Measurements from ENCODE around the gene TNFRSF13B. TPM values are rescaled to one million over a fixed set of nuclear protein-coding genes. Genes with fewer than 3 reads are reported as not detected.
"Not testable (repeated sequence)": the region's sequence is repeated elsewhere in the genome, so short reads cannot be mapped to it uniquely, and the experiment has no call there.

TNFRSF13B gene
- total RNA-seq, 1 experiment from 2014 or later, result not detected

- TF ChIP-seq MAX (IDR thresholded peaks at IDR 0.05), result no peak
- TF ChIP-seq ZFX (IDR thresholded peaks at IDR 0.05), result no peak
- no peak for TF ChIP-seq FOSL1 (IDR thresholded peaks at IDR 0.05; ENCODE audit: low read depth)
- TF ChIP-seq CBX3 (IDR thresholded peaks at IDR 0.05; ENCODE audit: low read depth), result no peak
- no peak for TF ChIP-seq ELF1 (IDR thresholded peaks at IDR 0.05; ENCODE audit: borderline replicate concordance, low read depth)
- no peak for TF ChIP-seq EGR1 (IDR thresholded peaks at IDR 0.05; ENCODE audit: low read depth)
- no peak for TF ChIP-seq JUND (IDR thresholded peaks at IDR 0.05)
- TF ChIP-seq SP1 (IDR thresholded peaks at IDR 0.05; ENCODE audit: low read depth), result no peak
Observed at GRCh38 chr17:16973760-16974540, 2.0 kb upstream of the TNFRSF13B start (continued).

GRCh38 chr17:16973043-16973442, 1.1 kb upstream of the TNFRSF13B start:
- ATAC-seq; H3K36me3 ChIP-seq (ENCODE audit: control insufficient read depth in 1 of 2, insufficient read depth in 2 of 2, low read length in 2 of 2); DNase-seq (ENCODE audit: low read depth, low spot score); H3K9me3 ChIP-seq (ENCODE audit: control insufficient read depth in 1 of 2, insufficient read depth in 1 of 2, low read depth in 1 of 2, low read length in 2 of 2); BruUV-seq (replicated peaks); POLR2A ChIA-PET; H3K9ac ChIP-seq (ENCODE audit: low read length); H3K27ac ChIP-seq (ENCODE audit: low read depth, low read length); H3K9me2 ChIP-seq (ENCODE audit: insufficient read depth); CTCF ChIA-PET; H3K4me3 ChIP-seq (replicated peaks in 1 of 2; ENCODE audit: low read depth in 1 of 2, low read length in 2 of 2); RAD21 ChIA-PET (ENCODE audit: low non-redundant PET in 1 of 2, low total read pairs in 2 of 2, uncharacterized antibody in 2 of 2, unreplicated experiment in 2 of 2); H2AFZ ChIP-seq (ENCODE audit: low read depth, low read length, poor library complexity, severe bottlenecking); H3K79me2 ChIP-seq (ENCODE audit: insufficient read depth, low read length); H3K27me3 ChIP-seq (ENCODE audit: insufficient read depth, low read length); intact Hi-C loops (cut with micrococcal nuclease); H3K4me1 ChIP-seq (ENCODE audit: control insufficient read depth in 1 of 2, insufficient read depth in 2 of 2, low read length in 2 of 2); H3K4me2 ChIP-seq (ENCODE audit: low read length); H4K20me1 ChIP-seq (ENCODE audit: insufficient read depth): not testable (repeated sequence)

GRCh38 chr17:16972346-16972745, 428 bp upstream of the TNFRSF13B start:
- BruUV-seq (replicated peaks), result no TSS peak
- ChIA-PET CTCF (no interaction called here), POLR2A (no interaction called here)
- TF ChIP-seq SRF (IDR thresholded peaks at IDR 0.05; ENCODE audit: low read depth) (no peak), MAX (IDR thresholded peaks at IDR 0.05) (no peak), JUND (IDR thresholded peaks at IDR 0.05) (no peak), YY1 (IDR thresholded peaks at IDR 0.05; ENCODE audit: extremely low read depth, insufficient replicate concordance, low read depth, low read length) (no peak), EZH2 (IDR thresholded peaks at IDR 0.05) (no peak), ZFX (IDR thresholded peaks at IDR 0.05) (no peak), SIN3A (IDR thresholded peaks at IDR 0.05; ENCODE audit: low read depth) (no peak), EZH2phosphoT487 (IDR thresholded peaks at IDR 0.05; ENCODE audit: borderline replicate concordance) (no peak), CBX3 (IDR thresholded peaks at IDR 0.05; ENCODE audit: low read depth) (no peak), ATF3 (IDR thresholded peaks at IDR 0.05) (no peak), POLR2A (IDR thresholded peaks at IDR 0.05; ENCODE audit: borderline replicate concordance, extremely low read depth, insufficient read depth, insufficient read length) (no peak), TCF7L2 (IDR thresholded peaks at IDR 0.05; ENCODE audit: borderline replicate concordance, extremely low read depth, insufficient read depth, insufficient read length) (no peak), POLR2AphosphoS5 (IDR thresholded peaks at IDR 0.05; ENCODE audit: low read depth, low read length) (no peak), EGR1 (IDR thresholded peaks at IDR 0.05; ENCODE audit: low read depth) (no peak)
- TF ChIP-seq, protein P1, sequence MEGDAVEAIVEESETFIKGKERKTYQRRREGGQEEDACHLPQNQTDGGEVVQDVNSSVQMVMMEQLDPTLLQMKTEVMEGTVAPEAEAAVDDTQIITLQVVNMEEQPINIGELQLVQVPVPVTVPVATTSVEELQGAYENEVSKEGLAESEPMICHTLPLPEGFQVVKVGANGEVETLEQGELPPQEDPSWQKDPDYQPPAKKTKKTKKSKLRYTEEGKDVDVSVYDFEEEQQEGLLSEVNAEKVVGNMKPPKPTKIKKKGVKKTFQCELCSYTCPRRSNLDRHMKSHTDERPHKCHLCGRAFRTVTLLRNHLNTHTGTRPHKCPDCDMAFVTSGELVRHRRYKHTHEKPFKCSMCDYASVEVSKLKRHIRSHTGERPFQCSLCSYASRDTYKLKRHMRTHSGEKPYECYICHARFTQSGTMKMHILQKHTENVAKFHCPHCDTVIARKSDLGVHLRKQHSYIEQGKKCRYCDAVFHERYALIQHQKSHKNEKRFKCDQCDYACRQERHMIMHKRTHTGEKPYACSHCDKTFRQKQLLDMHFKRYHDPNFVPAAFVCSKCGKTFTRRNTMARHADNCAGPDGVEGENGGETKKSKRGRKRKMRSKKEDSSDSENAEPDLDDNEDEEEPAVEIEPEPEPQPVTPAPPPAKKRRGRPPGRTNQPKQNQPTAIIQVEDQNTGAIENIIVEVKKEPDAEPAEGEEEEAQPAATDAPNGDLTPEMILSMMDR (IDR thresholded peaks at IDR 0.05 in 2 of 3, conservative IDR thresholded peaks at IDR 0.05 in 1 of 3; ENCODE audit: borderline replicate concordance in 1 of 3, insufficient read depth in 1 of 3, low read depth in 2 of 3, low read length in 2 of 3), result no peak

More at GRCh38 chr17:16972346-16972745, 428 bp upstream of the TNFRSF13B start:
- intact Hi-C loops (cut with micrococcal nuclease), result no loop called here
- H2AFZ ChIP-seq (ENCODE audit: low read depth, low read length, poor library complexity, severe bottlenecking), result no peak overlapping the region
- H3K27me3 ChIP-seq (ENCODE audit: insufficient read depth, low read length), result no peaks in the 10 kb centered on the region; the same call in 1 of the 2 replicates
- RAD21 ChIA-PET (ENCODE audit: low non-redundant PET in 1 of 2, low total read pairs in 2 of 2, uncharacterized antibody in 2 of 2, unreplicated experiment in 2 of 2), result no interaction called here
- H3K4me3 ChIP-seq (replicated peaks in 1 of 2; ENCODE audit: low read depth in 1 of 2, low read length in 2 of 2), result no peak overlapping the region
- H3K4me1 ChIP-seq (ENCODE audit: control insufficient read depth in 1 of 2, insufficient read depth in 2 of 2, low read length in 2 of 2), result no peaks in the 10 kb centered on the region
- H3K9me2 ChIP-seq (ENCODE audit: insufficient read depth), result no peaks in the 10 kb centered on the region
- DNase-seq (ENCODE audit: low read depth, low spot score), result no peak
- H4K20me1 ChIP-seq (ENCODE audit: insufficient read depth), result no peaks in the 10 kb centered on the region
- no peaks in the 10 kb centered on the region for H3K36me3 ChIP-seq (ENCODE audit: control insufficient read depth in 1 of 2, insufficient read depth in 2 of 2, low read length in 2 of 2)
- H3K9ac ChIP-seq (ENCODE audit: low read length), result no peak overlapping the region
- H3K27ac ChIP-seq (ENCODE audit: low read depth, low read length), result no peak overlapping the region
- no peaks in the 10 kb centered on the region for H3K9me3 ChIP-seq (ENCODE audit: control insufficient read depth in 1 of 2, insufficient read depth in 1 of 2, low read depth in 1 of 2, low read length in 2 of 2)
- H3K4me2 ChIP-seq (ENCODE audit: low read length), result no peak overlapping the region
- H3K79me2 ChIP-seq (ENCODE audit: insufficient read depth, low read length), result no peaks in the 10 kb centered on the region
- ATAC-seq, result no peak
